HepG2 (cell line): Measurements from ENCODE around the gene TTLL10. TPM values are rescaled to one million over a fixed set of nuclear protein-coding genes. Genes with fewer than 3 reads are reported as not detected.

Experiments
- AGO1 ChIP-seq: fragments of 200-400 bp; formaldehyde crosslinking; IDR thresholded peaks from 2 replicates; pipeline ENCODE4 v1.6.1; 2017; ENCODE audit warnings: mild to moderate bottlenecking, low read depth, low read length, moderate library complexity; ENCODE audit not compliant: poor library complexity, severe bottlenecking
- BCLAF1 ChIP-seq: fragments of 450-650 bp; IDR thresholded peaks from 2 replicates; pipeline ENCODE4 v1.6.1; 2017; ENCODE audit warnings: mild to moderate bottlenecking
- CAMTA2 ChIP-seq: sonication (generic); formaldehyde crosslinking; IDR thresholded peaks from 2 replicates; pipeline ENCODE4 v1.4.0; 2020; ENCODE audit warnings: mild to moderate bottlenecking, missing genetic modification reagents, borderline replicate concordance
- CBFB ChIP-seq: sonication (generic); formaldehyde crosslinking; IDR thresholded peaks from 2 replicates; pipeline ENCODE4 v1.4.0; 2020; ENCODE audit warnings: missing genetic modification reagents
- ETV6 ChIP-seq: sonication (generic); formaldehyde crosslinking; conservative IDR thresholded peaks from 2 replicates; pipeline ENCODE4 v1.4.0; 2020; ENCODE audit warnings: missing genetic modification reagents
- FOXC1 ChIP-seq: sonication (generic); formaldehyde crosslinking; IDR thresholded peaks from 2 replicates; pipeline ENCODE4 v1.8.0; 2022; ENCODE audit warnings: mild to moderate bottlenecking, missing genetic modification reagents, borderline replicate concordance
- IRF2 ChIP-seq: IDR thresholded peaks from 2 replicates; pipeline ENCODE4 v1.6.1; 2018; ENCODE audit warnings: missing genetic modification reagents, missing compliant biosample characterization
- KAT2B ChIP-seq: fragments of 150-350 bp; IDR thresholded peaks from 2 replicates; pipeline ENCODE4 v1.6.1; 2014; ENCODE audit warnings: low read depth, low read length, borderline replicate concordance
- MEF2D ChIP-seq: sonication (generic); formaldehyde crosslinking; IDR thresholded peaks from 2 replicates; pipeline ENCODE4 v1.5.1; 2020; ENCODE audit warnings: mild to moderate bottlenecking, missing genetic modification reagents
- NFRKB ChIP-seq: fragments of 450-650 bp; IDR thresholded peaks from 2 replicates; pipeline ENCODE4 v1.6.1; 2017
- NFYB ChIP-seq: sonication (generic); formaldehyde crosslinking; IDR thresholded peaks from 2 replicates; pipeline ENCODE4 v1.4.0; 2020; ENCODE audit warnings: missing genetic modification reagents
- RELA ChIP-seq: sonication (generic); formaldehyde crosslinking; IDR thresholded peaks from 2 replicates; pipeline ENCODE4 v1.4.0; 2020; ENCODE audit warnings: missing genetic modification reagents
- SRSF9 ChIP-seq: fragments of 200-400 bp; formaldehyde crosslinking; IDR thresholded peaks from 2 replicates; pipeline ENCODE4 v1.6.1; 2018; ENCODE audit warnings: borderline replicate concordance, mild to moderate bottlenecking, low read depth, low read length; ENCODE audit not compliant: insufficient read depth, poor library complexity, severe bottlenecking
- TMF1 ChIP-seq: sonication (generic); formaldehyde crosslinking; IDR thresholded peaks from 2 replicates; pipeline ENCODE4 v1.8.1; 2022; ENCODE audit warnings: low read depth, missing genetic modification reagents
- TRIM24 ChIP-seq: sonication (generic); formaldehyde crosslinking; IDR thresholded peaks from 2 replicates; pipeline ENCODE4 v1.8.0; 2022; ENCODE audit warnings: mild to moderate bottlenecking, missing genetic modification reagents
- YEATS4 ChIP-seq: sonication (generic); formaldehyde crosslinking; IDR thresholded peaks from 2 replicates; pipeline ENCODE4 v1.4.0; 2020; ENCODE audit warnings: missing genetic modification reagents, borderline replicate concordance
- ZFAT ChIP-seq: sonication (generic); formaldehyde crosslinking; conservative IDR thresholded peaks from 2 replicates; pipeline ENCODE4 v1.8.1; 2023; ENCODE audit warnings: missing genetic modification reagents, inconsistent platforms
- ZFP82 ChIP-seq: sonication (generic); formaldehyde crosslinking; IDR thresholded peaks from 2 replicates; pipeline ENCODE4 v1.5.1; 2020; ENCODE audit warnings: mild to moderate bottlenecking, missing genetic modification reagents, borderline replicate concordance
- ZHX2 ChIP-seq, 2 experiments: sonication (generic) in 1 of 2; formaldehyde crosslinking in 1 of 2; IDR thresholded peaks; 2 replicates each; pipeline versions ENCODE4 v1.6.1 to v1.9.0; 2014 to 2022; ENCODE audit warnings: antibody characterized with exemption in 1 of 2, borderline replicate concordance in 1 of 2, inconsistent platforms in 1 of 2, low read depth in 1 of 2, missing genetic modification reagents in 1 of 2
- ZNF30 ChIP-seq: sonication (generic); formaldehyde crosslinking; IDR thresholded peaks from 2 replicates; pipeline ENCODE4 v1.5.0; 2020; ENCODE audit warnings: mild to moderate bottlenecking, missing genetic modification reagents
- ZNF451 ChIP-seq: sonication (generic); formaldehyde crosslinking; IDR thresholded peaks from 2 replicates; pipeline ENCODE4 v1.5.0; 2020; ENCODE audit warnings: mild to moderate bottlenecking, missing genetic modification reagents
- ZSCAN29 ChIP-seq: sonication (generic); formaldehyde crosslinking; conservative IDR thresholded peaks from 2 replicates; pipeline ENCODE4 v1.4.0; 2020; ENCODE audit warnings: mild to moderate bottlenecking, missing genetic modification reagents
- polyA plus RNA-seq, 8 experiments: library from polyadenylated mRNA; depleted of rRNA in 3 of 8; stranded (reverse) in 7 of 8; unstranded in 1 of 8; fragments of >200 nt; fragmentation: Illumina TruSeq in 4 of 8; extraction: Trizol in 4 of 8; gene quantifications; 2 replicates each; pipeline versions ENCODE4 v1.2.1 to v1.2.3, GENCODE V29; 2011 to 2016; ENCODE audit warnings: low read depth in 4 of 8, missing spikeins in 1 of 8, mixed read lengths in 1 of 8; ENCODE audit not compliant: insufficient read depth in 1 of 8
- total RNA-seq, 5 experiments: library from RNA; depleted of rRNA; stranded (reverse); fragments of >200 nt; fragmentation: Illumina TruSeq; extraction: Trizol; gene quantifications; 2 replicates each; pipeline ENCODE4 v1.2.3, GENCODE V29; 2016; ENCODE audit warnings: low read depth in 1 of 5

Gene TTLL10
- total and polyA plus RNA-seq, 2 of the 13 experiments (the other 11 are each of a cell fraction or from before 2014, with no cell fraction given) = not detected

- TF ChIP-seq ZHX2 (IDR thresholded peaks at IDR 0.05; ENCODE audit: low read depth) (peak; percentile 68), ZHX2 (CRISPR knock-in tag; IDR thresholded peaks at IDR 0.05; ENCODE audit: borderline replicate concordance) (no peak), SRSF9 (no peak), ZNF451 (CRISPR knock-in tag) (peak; percentile 18; the same call in 1 of the 2 replicates), NFRKB (no peak), ZSCAN29 (CRISPR knock-in tag) (no peak), IRF2 (no peak), MEF2D (CRISPR knock-in tag) (0 out of 2 replicates have a peak, but pooled peaks have one; percentile 20), CBFB (peak; percentile 42; the same call in 1 of the 2 replicates), TRIM24 (CRISPR knock-in tag) (no peak), BCLAF1 (no peak), KAT2B (no peak), AGO1 (peak; percentile 17), RELA (CRISPR knock-in tag) (no peak), YEATS4 (CRISPR knock-in tag) (no peak; the same call in 1 of the 2 replicates), CAMTA2 (peak; percentile 83; the same call in 1 of the 2 replicates), ZFP82 (CRISPR knock-in tag) (no peak), ZFAT (CRISPR knock-in tag) (no peak), ETV6 (CRISPR knock-in tag) (no peak), TMF1 (CRISPR knock-in tag) (0 out of 2 replicates have a peak, but pooled peaks have one; percentile 12), NFYB (CRISPR knock-in tag) (no peak; the same call in 1 of the 2 replicates), ZNF30 (0 out of 2 replicates have a peak, but pooled peaks have one; percentile 75), FOXC1 (CRISPR knock-in tag) (no peak)
Measured at GRCh38 chr1:1164701-1165451, 8.8 kb upstream of the TTLL10 start (continued).
